ENCODE measurements around the gene TEX22.

GRCh38 chr14:105416671-105417070, 18.3 kb downstream of the TEX22 start:
- TF ChIP-seq POLR2A (IDR thresholded peaks at IDR 0.05) (no peak), CTCF (IDR thresholded peaks at IDR 0.05) (no peak), EP300 (IDR thresholded peaks at IDR 0.05) (no peak)

Data from stomach (tissue), 4 donors.